Aorta (tissue), 5 donors: ENCODE results near the gene POLD2. TPM values are rescaled to one million over a fixed set of nuclear protein-coding genes. Genes with fewer than 3 reads are reported as not detected.

Experiments used
- ATAC-seq: fragments of 200-7000 bp; cut with Tn5 transposase; one replicate; pipeline ENCODE4 v1.9.1; 2022; ENCODE audit warnings: moderate library complexity; ENCODE audit not compliant: low FRiP score
- DNase-seq, 2 donors: peaks; one replicate each; pipeline ENCODE4 v3.0.0-alpha.2; 2020
- H3K27ac ChIP-seq, 2 donors: one replicate each; pipeline ENCODE4 v1.5.1; 2013; ENCODE audit warnings: low read length in 2 of 2, mild to moderate bottlenecking in 2 of 2, moderate library complexity in 2 of 2, control low read depth in 1 of 2, inconsistent platforms in 1 of 2, low read depth in 1 of 2
- H3K27me3 ChIP-seq, 2 donors: one replicate each; pipeline ENCODE4 v1.6.1; 2013; ENCODE audit warnings: control low read depth in 1 of 2, low read length in 1 of 2, mild to moderate bottlenecking in 1 of 2, moderate library complexity in 1 of 2; ENCODE audit not compliant: insufficient read depth in 2 of 2, control insufficient read depth in 1 of 2
- H3K36me3 ChIP-seq, 2 donors: one replicate each; pipeline ENCODE4 v1.6.1; 2013; ENCODE audit warnings: control low read depth in 1 of 2, low read length in 1 of 2, mild to moderate bottlenecking in 1 of 2; ENCODE audit not compliant: insufficient read depth in 2 of 2, control insufficient read depth in 1 of 2
- H3K4me1 ChIP-seq, 2 donors: one replicate each; pipeline ENCODE4 v1.6.1; 2013; ENCODE audit warnings: low read length in 2 of 2, control low read depth in 1 of 2, mild to moderate bottlenecking in 1 of 2, moderate library complexity in 1 of 2; ENCODE audit not compliant: insufficient read depth in 2 of 2, control insufficient read depth in 1 of 2
- H3K4me3 ChIP-seq, 2 donors: one replicate each; pipeline ENCODE4 v1.5.1; 2013; ENCODE audit warnings: low read length in 2 of 2, control low read depth in 1 of 2, mild to moderate bottlenecking in 1 of 2
- H3K9me3 ChIP-seq: one replicate; pipeline ENCODE4 v1.6.1; 2013; ENCODE audit warnings: mild to moderate bottlenecking, low read length; ENCODE audit not compliant: control insufficient read depth
- WGBS, 2 donors: extraction: QIAGEN DNeasy Blood & Tissue Kit; methylation state at CpG; one replicate each; pipeline ENCODE4 v1.1.7; 2013; 5-methylcytosine and 5-hydroxymethylcytosine counted together
- intact Hi-C, 2 donors: fragments of 100-400 bp; cut with DNase I; formaldehyde crosslinking; loops; one replicate each; pipeline versions ENCODE4 v1.14.2 to v1.15.0; 2022
- polyA plus RNA-seq, 2 donors: library from polyadenylated mRNA; stranded (reverse); fragments of 200-250 nt; gene quantifications; one replicate each; pipeline ENCODE4 v1.2.3, GENCODE V29; 2013
- total RNA-seq, 2 donors: library from RNA; stranded (reverse); fragmentation: NEBNext Ultra II Directional; extraction: Animal tissue kit (Norgen Biotek cat#: 25700); gene quantifications; one replicate each; pipeline ENCODE4 v1.2.1, GENCODE V29; 2021
- donor health status: healthy with polysubstance abuse.
- donor health status: Bipolar disorder and iron deficiency.
- donor health status: DM: no; HTN: no; CAD: no.
- donor health status: DM: no; HTN: no; CAD: no.
- donor health status: DM: yes; HTN: yes; CAD: no.

Gene POLD2
- total and polyA plus RNA-seq, 4 donors, result 31.6 to 93.1 (median 51.5) TPM

- Histone ChIP-seq H3K36me3 (no peaks in the 10 kb centered on the region), H3K27me3 (no peaks in the 10 kb centered on the region), H3K4me1 (no peaks in the 10 kb centered on the region), H3K9me3 (no peaks in the 10 kb centered on the region), H3K4me3 (no peak overlapping the region), H3K27ac (no peak overlapping the region)
- intact Hi-C loops, result no loop called here
- ATAC-seq (no peak), DNase-seq (peak in 1 of 2 donors; percentile 10)
- WGBS, 2 donors, result 98% methylated on average over 2 of the region's 2 CpGs
Measured at GRCh38 chr7:44161371-44161770, 38.0 kb upstream of the POLD2 start.

DNA sequence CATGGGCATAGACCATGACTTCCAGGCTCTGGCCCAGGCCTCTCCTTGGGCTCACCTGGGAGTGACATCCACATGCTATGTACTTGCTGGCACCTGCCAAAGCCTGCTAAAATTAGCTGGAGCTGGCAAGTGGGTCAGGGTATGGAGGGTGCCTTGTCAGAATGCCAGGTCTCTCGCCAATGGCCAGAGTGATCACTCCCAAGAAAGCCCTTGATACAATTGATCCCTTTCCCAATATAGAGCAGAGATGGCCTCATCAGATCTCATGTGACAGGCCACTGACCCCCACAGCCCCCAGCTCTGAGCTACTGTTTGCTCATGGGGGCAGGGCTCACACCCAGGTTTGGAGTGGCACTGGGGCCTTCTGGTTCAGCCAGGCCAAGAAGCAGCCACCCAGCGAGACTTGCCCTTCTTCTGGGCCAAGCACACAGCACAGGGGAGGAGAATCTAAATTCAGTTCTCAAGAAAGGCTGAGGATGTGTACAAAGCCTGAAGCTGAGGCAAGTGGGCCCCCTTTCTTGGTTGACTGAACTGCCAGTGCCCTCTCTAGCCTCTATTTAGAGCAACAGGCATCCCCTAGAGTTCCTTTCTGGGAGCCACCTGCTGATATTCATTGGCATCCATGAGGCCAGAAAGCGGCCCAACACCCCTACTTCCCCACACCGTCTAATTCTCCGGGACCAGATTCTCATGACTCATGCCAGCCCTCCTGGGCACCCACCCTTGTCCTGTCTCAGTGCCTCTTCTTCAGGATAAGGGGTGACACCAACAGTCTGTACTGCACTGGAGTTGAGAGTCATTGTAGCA lies 36.7 kb upstream of the POLD2 start:
- no peaks in the 10 kb centered on the region for H3K36me3 ChIP-seq
- WGBS, 2 donors, result 88% methylated on average over 5 of the region's 5 CpGs
- no peaks in the 10 kb centered on the region for H3K4me1 ChIP-seq
- no peaks in the 10 kb centered on the region for H3K27me3 ChIP-seq
- H3K9me3 ChIP-seq, result no peaks in the 10 kb centered on the region
- intact Hi-C loops, result no loop called here
- DNase-seq (peak in 1 of 2 donors; percentile 37), ATAC-seq (no peak)
- H3K27ac ChIP-seq, result no peak overlapping the region
- H3K4me3 ChIP-seq, result no peak overlapping the region

DNA sequence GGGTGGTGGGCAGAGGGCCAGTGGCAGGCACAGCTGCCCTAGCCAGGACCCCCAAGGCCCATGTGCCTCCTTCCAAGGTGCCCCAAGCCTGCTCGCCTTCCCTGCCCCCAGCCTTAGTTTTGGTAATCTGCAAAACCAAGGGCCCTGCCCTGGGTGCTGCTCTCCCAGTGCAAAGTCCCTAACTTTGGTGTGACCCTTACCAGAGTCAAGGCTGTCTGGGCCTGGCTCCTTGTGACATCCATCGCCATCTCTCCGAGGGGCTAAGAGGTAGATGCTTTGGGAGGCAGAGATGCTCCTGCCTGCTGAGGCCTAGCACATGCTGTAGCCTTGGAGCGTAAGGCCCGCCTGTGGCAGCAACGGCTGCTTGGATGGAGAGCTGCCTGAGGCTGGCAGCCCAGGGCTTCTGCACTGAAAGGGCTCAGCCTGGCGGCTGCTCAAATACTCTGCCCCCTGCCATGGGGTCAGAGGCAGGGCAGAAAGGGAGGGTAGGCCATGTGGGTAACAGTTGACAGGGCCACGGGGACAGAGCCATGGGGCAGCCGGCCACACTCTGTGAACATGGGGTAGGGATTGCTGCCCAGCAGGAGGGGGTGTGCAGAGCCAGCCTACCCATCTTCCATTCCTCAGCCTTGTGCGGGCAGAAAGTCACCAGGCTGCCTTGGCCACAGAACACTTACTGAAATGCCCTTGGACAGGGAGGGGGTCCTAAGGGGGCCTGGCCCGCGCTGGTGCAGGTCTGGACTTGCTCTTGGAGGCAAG lies 35.7 kb upstream of the POLD2 start:
- no peaks in the 10 kb centered on the region for H3K9me3 ChIP-seq
- no peak overlapping the region for H3K4me3 ChIP-seq
- no peaks in the 10 kb centered on the region for H3K27me3 ChIP-seq
- intact Hi-C loops, result no loop called here
- ATAC-seq (no peak), DNase-seq (peak in 1 of 2 donors; percentile 42)
- no peak overlapping the region for H3K27ac ChIP-seq
- WGBS, 2 donors, result 93 to 95% methylated on average over 12 of the region's 12 CpGs
- no peaks in the 10 kb centered on the region for H3K4me1 ChIP-seq
- H3K36me3 ChIP-seq, result no peaks in the 10 kb centered on the region

DNA sequence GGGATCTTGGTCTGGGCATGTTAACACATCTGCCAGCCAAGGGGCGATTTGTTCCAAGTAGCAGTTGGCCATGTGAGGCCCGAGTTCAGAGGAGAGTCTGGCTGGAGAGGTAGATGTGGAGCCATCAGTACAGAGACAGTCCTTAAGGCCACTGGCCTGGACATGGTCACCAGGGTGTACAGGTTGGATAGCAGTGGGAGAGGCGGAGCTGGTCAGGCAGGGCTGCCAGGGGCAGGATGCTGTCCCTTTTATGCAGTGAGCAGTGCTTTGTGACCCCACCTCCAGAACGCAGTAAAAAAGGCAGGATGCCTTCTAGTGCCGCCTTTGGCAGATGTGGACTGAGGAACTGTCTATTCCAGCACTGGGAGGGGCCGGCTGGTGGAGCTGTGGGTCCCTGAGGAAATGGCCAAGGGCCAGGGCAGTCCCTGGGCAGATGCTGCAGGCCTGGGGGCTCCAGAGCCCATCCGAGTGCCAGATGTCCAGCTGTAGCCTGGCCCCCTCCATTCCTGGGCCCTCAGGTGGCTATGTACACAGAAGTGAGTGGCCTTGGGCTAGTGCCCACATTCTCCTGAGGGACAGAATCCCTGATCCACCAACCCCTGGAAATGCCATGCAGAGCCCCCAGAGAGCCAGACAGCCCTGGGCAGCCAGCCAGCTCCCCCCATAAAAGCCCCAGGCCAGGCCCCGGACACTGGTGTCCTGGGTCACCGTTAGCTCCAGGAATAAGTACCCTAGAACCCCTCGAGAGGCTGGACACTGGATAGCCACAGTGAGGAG lies 34.9 kb upstream of the POLD2 start:
- ATAC-seq, result no peak
- WGBS, 2 donors, result 69 to 79% methylated on average over 10 of the region's 10 CpGs

DNA sequence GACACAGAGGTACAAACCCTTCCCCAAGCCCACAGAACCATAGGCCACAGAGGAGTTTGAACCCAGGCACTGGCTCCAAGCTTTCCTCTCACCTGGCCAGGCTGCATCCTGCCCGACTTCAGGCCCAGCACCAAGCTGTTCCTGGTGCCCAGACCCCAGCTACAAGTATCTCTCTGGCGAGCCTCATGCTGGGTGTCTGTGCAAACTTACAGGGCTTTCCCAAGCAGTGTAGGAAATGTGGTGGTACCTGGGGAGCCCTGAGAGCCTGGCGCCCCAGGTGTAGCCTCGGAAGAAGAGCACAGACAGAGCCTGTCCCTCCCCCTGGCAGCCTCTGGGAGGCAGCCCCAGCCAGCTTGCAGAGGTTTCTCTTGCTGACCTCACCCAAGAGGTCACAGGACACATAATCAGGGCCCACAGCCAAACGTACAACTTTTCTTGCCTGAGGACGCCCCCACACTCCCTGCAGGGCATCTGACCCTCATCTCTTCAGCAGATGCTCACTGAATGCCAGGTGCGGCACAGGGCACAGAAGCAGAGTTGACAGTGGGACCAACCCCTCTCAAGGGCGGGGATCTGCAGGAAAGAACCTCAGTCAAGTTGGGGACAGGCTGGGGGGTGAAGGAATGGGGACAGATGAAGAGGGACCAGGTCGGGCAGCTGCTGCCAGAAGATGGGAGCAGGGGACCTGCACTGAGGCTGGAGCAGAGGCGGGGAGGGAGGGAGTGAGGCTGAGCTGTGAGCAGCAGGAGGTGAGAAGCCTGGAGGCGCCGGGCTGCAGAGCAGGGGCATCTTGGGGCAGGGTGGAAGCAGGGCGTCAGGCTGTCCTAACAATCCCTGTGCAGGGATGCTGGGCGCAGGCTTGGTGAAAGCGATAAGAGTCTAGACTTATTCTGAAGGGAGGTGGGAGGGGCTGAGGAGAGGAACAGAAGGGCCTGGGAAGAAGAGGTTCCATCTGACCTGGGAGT lies 34.0 kb upstream of the POLD2 start:
- Histone ChIP-seq H3K36me3 (no peaks in the 10 kb centered on the region), H3K9me3 (no peaks in the 10 kb centered on the region), H3K27me3 (no peaks in the 10 kb centered on the region), H3K4me1 (no peaks in the 10 kb centered on the region), H3K27ac (no peak overlapping the region), H3K4me3 (no peak overlapping the region)
- peak in 1 of 2 donors; percentile 55 for DNase-seq
- no peak for ATAC-seq
- 85 to 86% methylated on average over 15 of the region's 15 CpGs for WGBS, 2 donors
- intact Hi-C loops, result no loop called here

More for the DNA sequence above, 34.9 kb upstream of the POLD2 start:
- intact Hi-C loops, result no loop called here
- H3K27ac ChIP-seq, result no peak overlapping the region
- no peaks in the 10 kb centered on the region for H3K4me1 ChIP-seq
- H3K4me3 ChIP-seq, result no peak overlapping the region
- peak in 1 of 2 donors; percentile 55 for DNase-seq
- H3K36me3 ChIP-seq, result no peaks in the 10 kb centered on the region
- H3K9me3 ChIP-seq, result no peaks in the 10 kb centered on the region
- H3K27me3 ChIP-seq, result no peaks in the 10 kb centered on the region

- Histone ChIP-seq H3K27ac (no peak overlapping the region), H3K4me1 (no peaks in the 10 kb centered on the region), H3K4me3 (no peak overlapping the region), H3K36me3 (no peaks in the 10 kb centered on the region), H3K9me3 (no peaks in the 10 kb centered on the region), H3K27me3 (no peaks in the 10 kb centered on the region)
- WGBS, 2 donors, result 86 to 90% methylated on average over 4 of the region's 4 CpGs
- DNase-seq (peak in 1 of 2 donors; percentile 48), ATAC-seq (no peak)
- intact Hi-C loops, result no loop called here
Measured at GRCh38 chr7:44156453-44157010, 33.2 kb upstream of the POLD2 start.

GRCh38 chr7:44155191-44156185 lies 32.1 kb upstream of the POLD2 start:
- Histone ChIP-seq H3K4me1 (no peaks in the 10 kb centered on the region), H3K9me3 (no peaks in the 10 kb centered on the region), H3K36me3 (no peaks in the 10 kb centered on the region), H3K4me3 (no peak overlapping the region), H3K27ac (no peak overlapping the region), H3K27me3 (no peaks in the 10 kb centered on the region)
- ATAC-seq (no peak), DNase-seq (peak in 1 of 2 donors; percentile 55)
- WGBS, 2 donors, result 83 to 85% methylated on average over 8 of the region's 8 CpGs
- intact Hi-C loops, result no loop called here
